Peyer's patch (tissue), 4 donors: Measurements from ENCODE around the gene SPDYE16.
"Not testable (repeated sequence)": the region's sequence is repeated elsewhere in the genome, so short reads cannot be mapped to it uniquely, and the experiment has no call there.

Source experiments
- POLR2A ChIP-seq, 2 donors: fragments of 450-650 bp; IDR thresholded peaks; one replicate each; pipeline ENCODE4 v1.5.1; 2017; ENCODE audit warnings: antibody characterized with exemption in 2 of 2, mild to moderate bottlenecking in 2 of 2, moderate library complexity in 2 of 2
- TF ChIP-seq, protein P1 (sequence below), 6 experiments: fragments of 450-650 bp in 4 of 6; fragments of 200-600 bp in 2 of 6; sonication (generic) in 1 of 6; IDR thresholded peaks; one replicate each; pipeline ENCODE4 v1.5.1; 2017 to 2019; ENCODE audit warnings: antibody characterized with exemption in 6 of 6, mild to moderate bottlenecking in 3 of 6, moderate library complexity in 1 of 6

DNA sequence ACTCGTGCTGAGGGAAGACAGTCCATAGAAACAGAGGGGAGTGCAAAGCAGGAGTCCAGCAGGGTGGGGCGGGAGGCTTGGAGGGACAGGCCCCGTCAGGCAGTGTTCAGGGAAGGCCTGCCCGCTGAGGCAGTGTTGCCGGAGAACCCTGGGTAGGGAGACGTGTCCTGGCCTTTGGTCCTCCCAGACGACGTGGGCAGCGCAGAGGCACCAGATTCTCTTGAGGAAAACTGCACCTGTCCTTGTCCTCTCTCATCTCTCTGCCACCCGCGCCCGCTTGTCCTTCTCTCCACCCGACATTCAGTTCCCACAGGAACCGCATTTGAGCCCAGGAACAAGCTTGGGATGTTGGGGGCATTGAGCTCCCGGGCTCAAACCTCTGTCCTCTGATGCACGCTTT lies 47.4 kb downstream of the SPDYE16 start:
- TF ChIP-seq, protein P1, sequence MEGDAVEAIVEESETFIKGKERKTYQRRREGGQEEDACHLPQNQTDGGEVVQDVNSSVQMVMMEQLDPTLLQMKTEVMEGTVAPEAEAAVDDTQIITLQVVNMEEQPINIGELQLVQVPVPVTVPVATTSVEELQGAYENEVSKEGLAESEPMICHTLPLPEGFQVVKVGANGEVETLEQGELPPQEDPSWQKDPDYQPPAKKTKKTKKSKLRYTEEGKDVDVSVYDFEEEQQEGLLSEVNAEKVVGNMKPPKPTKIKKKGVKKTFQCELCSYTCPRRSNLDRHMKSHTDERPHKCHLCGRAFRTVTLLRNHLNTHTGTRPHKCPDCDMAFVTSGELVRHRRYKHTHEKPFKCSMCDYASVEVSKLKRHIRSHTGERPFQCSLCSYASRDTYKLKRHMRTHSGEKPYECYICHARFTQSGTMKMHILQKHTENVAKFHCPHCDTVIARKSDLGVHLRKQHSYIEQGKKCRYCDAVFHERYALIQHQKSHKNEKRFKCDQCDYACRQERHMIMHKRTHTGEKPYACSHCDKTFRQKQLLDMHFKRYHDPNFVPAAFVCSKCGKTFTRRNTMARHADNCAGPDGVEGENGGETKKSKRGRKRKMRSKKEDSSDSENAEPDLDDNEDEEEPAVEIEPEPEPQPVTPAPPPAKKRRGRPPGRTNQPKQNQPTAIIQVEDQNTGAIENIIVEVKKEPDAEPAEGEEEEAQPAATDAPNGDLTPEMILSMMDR (IDR thresholded peaks at IDR 0.05): not testable (repeated sequence)
- TF ChIP-seq POLR2A (IDR thresholded peaks at IDR 0.05): not testable (repeated sequence)
